GM15510 (cell line): ENCODE data around the gene GRIA1.

Experiments used
- POLR2A ChIP-seq: IDR thresholded peaks from 3 replicates; pipeline ENCODE4 v1.6.1; 2011; ENCODE audit warnings: borderline replicate concordance; ENCODE audit not compliant: insufficient read length; ENCODE audit errors: extremely low read depth

GRIA1 gene

DNA sequence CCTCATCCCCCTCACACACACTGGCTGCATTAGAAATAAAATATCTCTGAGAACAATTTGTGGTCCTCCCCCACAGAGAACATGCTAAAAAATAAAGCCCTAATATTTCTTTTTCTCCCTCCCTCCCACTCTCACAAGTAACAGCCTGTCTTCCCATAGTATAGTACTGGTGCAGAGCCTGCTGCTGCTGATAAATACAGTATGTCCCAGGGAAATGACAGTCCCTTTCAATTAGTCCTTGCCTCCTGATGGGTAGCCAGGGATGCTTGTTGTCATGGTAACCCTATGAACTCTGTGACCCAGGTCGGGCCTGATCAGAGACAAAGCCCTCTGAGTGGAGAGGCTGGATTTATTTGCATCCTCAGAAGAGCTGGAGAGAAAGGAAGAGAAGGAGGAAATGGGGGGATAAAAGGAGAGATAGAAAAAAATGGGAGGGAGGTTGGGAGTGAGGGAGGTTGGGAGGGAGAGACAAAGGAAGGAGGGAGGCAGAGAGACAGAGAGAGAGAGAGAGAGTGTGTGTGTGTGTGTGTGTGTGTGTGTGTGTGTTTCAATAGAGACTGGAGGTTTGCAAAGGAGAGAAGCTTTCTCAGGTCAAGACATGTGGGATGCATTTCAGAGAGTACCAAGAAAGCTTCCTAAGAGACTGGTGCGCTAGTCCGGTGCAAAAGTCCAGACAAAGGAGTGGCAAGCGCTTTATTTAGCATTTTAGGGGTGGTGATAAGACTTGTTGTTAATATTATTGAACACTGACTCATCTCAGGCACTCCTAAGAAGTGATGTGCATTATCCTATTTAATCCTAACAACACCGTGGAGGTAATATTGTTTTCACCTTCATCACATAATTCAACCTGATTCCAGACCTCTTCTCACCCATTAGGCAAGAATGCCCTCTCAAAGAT lies 287.5 kb downstream of the GRIA1 start:
- TF ChIP-seq POLR2A, result no peak

DNA sequence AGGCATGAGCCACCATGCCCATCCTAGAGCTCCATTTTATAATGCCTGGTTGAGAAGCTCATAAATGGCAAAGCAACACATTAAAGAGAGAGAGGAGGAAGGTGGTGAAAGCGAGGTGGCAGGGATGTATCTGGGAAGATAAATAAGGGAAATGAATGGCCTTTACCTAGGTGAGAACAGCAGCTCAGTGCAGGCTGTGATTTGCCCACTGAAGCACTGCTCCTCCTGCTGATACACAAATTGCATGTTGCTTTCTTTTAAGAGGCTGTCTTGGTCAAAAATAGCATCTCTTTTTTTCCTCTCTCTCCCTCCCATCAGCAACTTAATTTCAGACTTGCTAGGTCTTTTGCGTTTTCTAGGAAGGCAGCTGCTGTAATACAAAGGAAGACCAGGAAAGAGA lies 289.4 kb downstream of the GRIA1 start:
- no peak for TF ChIP-seq POLR2A

DNA sequence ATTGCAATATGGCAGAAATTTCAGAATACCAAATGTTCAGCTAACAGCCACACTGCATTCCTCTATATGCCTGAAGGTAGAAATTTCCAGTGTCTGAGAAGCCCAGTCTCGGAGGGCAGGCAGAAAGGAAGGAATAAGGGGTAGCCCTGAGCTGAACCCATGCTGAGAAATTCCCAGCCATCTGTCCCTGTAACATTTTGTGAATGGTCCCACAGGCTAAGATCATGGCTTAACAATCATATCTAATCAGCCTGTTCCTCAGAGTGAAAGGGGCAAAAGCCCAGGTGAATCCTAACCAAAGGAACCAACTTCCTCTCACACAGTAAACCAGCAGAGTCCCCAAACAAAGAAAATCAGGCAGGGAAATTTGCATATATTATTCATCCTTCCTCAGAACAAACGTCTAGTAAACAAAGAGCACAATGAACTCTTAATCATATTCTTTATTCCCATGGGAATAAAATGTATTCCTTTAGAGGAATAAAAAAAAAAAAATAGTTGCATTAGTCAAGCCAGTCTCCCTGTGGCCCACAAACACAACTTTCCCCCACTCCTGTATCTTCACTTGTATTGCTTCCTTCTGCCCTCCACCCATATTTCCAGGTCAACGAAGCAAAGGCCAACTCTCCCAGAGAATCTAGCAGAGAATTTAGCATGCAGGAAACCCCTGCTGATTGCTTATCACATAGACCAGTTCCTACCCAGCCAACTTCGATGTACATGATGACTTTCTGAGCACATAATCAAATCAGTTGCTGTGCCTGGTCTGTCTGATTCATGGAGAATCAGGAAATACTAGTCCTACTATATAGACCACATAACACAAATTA lies 290.6 kb downstream of the GRIA1 start:
- no peak for TF ChIP-seq POLR2A

DNA sequence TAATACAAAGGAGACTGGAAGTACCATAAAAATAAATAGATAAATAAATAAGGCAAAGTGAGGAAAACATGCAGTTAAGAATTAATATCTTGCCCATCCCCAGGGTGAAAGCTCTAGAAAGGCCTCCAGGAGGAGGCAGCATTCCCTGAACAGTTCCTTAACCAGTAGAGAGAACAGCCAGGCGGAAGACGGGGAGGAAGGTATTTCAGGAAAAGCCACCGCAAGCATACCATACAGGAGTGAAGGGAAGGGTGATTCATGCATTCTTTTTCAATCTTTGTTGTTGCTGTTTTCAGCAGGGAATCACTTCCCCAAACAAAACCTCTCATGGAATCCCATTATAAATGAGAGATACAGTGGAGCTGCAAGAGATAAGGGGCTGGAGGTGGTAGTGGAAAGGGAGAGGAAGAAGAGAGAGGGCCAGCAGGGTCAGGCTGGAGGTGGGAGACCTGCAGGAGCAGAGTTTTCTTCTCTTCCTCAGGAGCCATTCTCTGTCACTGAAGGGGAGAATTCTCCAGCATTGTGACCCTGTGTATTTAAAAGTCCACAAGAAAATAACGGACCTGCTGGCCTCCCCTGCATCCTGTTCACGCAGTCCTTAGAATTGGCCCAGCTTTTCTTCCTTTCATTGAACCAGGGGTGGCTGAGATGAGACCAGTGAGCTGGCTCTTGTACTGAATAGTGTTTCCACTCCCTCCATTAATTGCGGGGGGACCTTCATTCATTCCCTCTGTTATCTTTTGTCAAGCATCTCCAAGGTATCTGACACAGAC lies 292.3 kb downstream of the GRIA1 start:
- no peak for TF ChIP-seq POLR2A

DNA sequence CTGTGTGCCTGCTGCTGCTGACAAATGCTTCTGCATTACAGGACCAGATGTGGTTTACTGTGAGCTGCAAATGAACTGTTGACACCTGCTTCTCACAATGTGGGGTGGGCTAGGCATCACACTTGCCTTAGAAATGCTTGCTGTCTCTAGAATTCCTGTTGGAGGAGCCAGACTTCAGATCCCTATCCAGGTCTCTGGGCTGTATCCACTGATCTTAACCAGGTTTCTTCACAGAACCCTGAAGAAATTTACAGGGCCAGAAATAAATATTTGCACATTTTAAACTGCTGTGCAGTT lies 292.8 kb downstream of the GRIA1 start:
- no peak for TF ChIP-seq POLR2A

DNA sequence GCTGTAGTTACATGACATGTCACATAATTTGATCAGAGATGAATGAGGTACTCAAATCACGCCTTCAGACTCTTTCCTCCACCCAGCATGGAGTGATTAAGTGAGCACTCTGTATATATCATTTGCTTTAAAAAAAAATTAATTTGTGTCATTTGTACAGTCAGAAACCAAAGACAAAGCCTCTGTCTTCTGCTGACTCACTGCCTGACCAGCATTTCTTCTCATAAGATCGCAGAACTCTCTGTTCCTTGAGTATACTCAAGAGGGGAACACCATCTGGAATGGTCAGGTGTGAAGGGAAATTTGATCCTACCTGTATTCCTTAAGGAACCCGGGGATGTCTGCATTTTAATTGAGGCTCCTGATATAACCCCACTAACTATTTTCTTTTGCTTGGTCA lies 293.8 kb downstream of the GRIA1 start:
- TF ChIP-seq POLR2A, result no peak

DNA sequence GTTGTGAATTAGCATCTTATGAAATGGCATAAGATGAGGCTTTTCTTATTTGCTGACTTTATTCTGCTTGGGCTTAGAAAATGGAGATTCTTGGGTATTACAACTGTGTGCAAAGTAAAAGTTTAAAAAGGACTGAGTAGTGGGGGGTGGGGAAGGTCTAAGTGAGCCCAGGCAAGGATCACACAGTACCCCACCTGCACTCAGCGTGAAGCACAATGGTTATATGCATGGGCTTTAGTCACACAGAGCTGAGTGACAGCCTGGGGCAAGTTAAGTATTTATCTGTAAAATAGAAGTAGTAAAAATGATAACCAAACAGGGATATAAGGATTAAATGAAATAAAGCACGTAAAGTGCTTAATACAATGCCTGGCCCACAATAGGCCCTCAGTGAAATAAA lies 300.9 kb downstream of the GRIA1 start:
- TF ChIP-seq POLR2A, result no peak

DNA sequence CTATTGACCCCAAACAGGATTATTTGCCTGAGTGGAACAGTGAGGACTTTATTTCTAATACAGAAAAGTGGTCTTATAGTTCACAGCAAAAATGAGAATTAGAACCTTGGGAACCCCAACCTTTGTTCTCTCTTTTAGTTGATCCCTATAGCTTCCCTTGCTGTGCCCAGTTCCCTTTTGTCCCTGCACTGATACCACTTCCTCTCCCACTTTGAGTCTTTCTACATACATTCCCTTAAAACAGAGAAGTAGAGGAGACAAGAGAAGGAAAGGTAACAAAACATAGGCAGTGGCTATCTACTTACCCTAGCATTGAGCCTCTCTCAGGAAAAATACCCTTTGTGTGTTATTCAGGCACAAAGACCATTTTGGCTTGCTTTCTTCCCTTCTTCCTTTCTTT lies 301.8 kb downstream of the GRIA1 start:
- no peak for TF ChIP-seq POLR2A

DNA sequence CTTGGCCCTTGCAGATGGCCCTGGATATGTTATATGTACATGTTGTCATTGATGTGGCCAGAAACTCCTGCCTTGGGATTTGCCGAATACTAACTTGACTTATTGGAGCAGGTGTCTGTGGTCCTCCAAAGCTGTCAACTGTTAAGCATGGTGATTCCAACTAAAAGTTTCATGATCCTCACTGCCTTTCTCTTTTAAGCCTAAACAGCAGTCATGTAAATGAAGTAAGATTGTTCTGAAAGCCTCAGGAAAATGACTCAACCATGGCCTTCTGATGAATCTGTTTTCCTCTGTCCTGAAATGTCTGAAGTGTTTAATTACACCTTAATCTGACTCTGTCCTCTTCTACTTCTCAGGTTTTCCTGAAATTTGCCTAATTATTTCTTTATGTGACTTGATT lies 303.2 kb downstream of the GRIA1 start:
- TF ChIP-seq POLR2A, result no peak

DNA sequence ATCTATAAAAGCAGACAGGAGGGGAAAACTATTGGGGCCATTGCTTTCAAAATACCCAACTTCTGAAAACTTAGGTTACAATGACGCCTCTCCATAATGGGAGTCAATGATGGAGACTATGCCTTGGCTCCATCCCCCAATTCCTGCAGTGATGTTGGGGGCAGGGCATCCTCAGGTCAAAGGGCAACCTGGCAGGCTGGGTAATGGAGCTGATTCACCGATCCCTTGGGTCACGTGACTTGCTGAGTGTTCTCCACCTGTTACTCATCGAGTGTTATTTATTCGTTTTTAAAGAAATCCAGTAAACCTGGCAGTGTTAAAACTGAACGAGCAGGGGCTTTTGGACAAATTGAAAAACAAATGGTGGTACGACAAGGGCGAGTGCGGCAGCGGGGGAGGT lies 303.9 kb downstream of the GRIA1 start:
- no peak for TF ChIP-seq POLR2A

DNA sequence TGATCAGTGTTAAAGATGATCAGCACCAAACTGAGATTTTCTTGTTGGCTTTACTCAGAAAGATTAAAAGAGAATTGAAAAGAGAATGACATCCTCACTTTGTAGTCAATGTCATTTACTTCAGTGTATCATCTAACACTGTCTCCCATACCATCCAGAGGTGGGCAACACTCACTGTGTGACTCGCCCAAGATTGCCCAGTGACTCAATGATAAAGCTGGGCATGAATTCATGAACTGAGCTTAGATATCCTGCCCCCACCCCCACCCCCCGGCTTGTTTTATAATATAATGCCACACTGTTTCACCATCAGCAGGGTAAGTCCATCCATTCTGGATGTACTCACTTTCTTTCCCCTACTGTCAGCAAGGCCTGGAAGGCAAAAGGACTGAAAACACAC lies 306.1 kb downstream of the GRIA1 start:
- no peak for TF ChIP-seq POLR2A

DNA sequence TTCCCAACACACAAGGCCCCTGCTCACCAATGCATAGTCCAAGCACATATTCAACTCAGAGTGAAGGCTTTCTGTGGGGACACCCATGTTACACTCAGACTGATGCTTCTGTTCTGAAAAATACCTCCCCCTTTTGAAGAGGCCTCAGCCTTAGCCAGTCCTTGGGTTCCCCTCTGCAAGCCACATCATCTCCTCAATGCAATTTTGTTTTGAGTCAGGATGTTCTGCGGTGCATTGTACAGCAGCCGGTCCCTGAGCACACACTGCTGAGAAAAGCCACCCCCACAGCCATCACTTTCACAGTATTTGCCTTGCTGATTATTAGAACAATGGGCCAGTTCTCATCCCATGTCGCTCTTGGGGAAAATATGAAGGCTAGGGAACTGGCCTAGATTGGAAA lies 307.0 kb downstream of the GRIA1 start:
- no peak for TF ChIP-seq POLR2A

DNA sequence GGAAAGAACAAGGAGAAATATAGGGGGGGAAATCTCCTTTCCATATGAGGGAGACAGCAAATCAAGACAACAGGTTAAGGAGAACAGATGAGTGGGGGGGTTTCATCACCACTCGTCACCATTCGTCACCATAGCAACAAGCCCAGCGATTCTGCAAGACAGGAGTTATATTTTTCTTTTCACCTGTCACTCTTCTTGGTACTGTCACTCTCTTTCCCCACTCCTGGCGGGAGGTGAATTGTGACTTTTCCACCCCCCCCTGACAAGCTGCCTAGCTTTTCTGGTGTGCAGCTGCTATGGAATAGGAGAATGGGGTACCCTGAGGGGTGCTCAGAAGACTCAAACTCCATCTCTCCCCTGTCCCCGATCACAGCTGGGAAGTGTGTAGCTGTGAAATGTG lies 308.4 kb downstream of the GRIA1 start:
- no peak for TF ChIP-seq POLR2A

DNA sequence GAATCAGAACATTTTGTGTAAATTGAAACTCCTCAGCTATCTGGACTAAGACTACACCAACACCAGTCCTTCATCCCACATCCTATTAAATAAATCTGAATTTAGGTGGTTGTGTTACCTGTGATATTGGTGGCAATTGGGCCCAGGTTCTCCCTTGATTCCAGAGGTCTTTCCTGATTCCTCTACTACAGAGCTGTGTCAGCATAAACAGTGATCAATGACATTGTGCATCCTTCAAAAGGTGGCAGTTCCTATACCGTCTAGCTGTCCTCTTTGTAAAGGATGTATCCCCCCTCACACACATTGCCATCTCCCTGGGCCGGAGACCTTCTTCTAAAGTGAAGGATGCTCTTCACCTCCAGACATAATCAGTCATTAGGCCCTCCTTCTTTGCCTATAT lies 309.0 kb downstream of the GRIA1 start:
- no peak for TF ChIP-seq POLR2A

DNA sequence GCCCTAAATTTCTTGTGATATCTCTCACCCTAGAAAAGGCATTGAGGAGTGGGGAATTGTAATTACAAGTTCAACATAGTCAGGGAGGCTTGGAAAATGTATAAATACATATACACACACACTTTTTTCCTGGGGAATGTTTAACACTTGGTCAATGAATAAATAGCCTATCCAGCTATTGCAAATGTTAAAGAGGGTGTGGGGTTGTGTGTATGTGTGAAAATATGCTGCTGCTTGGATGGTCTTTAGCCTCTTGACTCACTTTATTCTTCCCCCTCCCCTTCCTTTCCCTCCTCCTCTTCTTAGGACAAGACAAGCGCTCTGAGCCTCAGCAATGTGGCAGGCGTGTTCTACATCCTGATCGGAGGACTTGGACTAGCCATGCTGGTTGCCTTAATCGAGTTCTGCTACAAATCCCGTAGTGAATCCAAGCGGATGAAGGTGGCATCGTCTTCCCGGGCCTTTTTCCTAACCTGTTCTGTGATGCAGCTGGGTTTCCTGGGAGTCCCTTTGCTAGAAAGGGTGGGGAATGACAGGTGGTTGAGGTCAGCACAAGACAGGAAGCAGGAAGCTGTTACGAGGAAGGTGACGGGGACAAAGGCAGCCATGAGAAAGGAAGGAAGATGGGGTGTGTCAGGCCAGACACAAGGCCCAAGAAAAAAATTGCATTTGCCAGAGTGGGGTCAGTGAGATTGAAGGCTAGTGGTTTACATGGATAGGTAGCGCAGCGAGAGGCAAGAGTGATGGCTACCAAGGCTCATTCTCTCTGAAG lies 311.8 kb downstream of the GRIA1 start:
- TF ChIP-seq POLR2A, result no peak

DNA sequence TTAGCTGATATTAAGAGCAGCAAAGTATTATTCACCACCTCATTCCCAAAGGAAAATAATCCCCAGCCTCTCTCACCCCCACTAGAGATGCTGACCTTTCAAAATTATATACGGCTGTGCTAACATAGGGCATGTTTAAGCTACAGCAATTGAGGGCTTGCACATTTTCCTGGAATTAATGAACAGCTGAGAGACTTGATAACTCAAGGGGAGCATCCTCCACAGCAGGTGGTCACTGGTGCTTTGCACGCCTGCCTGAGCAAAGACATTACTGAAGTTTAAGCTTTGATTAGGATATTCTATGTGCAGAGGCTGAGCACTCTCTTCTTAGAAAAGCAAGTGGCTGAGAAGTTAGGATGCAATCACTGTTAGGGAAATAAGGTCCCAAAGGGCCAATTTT lies 317.3 kb downstream of the GRIA1 start:
- TF ChIP-seq POLR2A, result no peak

DNA sequence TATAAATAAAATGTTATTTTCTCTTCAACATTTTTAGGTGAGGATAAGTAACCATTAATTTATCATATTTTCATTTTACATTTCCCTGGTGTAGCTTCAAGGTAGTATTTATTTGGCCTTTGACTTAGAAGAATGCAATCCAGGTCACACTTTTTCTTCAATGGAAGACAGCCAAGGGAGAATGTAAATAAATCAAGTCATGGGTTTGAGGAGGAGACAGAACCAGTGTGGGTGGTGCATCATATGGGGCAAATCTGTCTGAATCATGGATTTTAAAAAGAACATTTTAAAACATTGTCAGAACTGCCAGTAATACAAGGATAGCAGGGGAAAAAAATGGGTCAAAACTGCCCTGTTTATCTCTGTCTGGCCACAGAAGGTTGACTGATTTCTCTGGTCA lies 318.7 kb downstream of the GRIA1 start:
- no peak for TF ChIP-seq POLR2A
